HL-60 (cell line): ENCODE measurements around the gene PPFIBP2.

Source experiments
- DNase-seq, 2 experiments: peaks; one replicate each; pipeline ENCODE4 v3.0.0-alpha.2; 2010 to 2020; ENCODE audit warnings: low read depth in 1 of 2, low spot score in 1 of 2
- H3K27ac ChIP-seq: fragments of 250-450 bp; sonication (Bioruptor Pico); replicated peaks from 2 replicates; pipeline ENCODE4 v1.5.1; 2020; ENCODE audit warnings: mild to moderate bottlenecking, moderate library complexity
- H3K27me3 ChIP-seq: fragments of 250-450 bp; sonication (Bioruptor Pico); 2 replicates; pipeline ENCODE4 v1.5.1; 2021; ENCODE audit warnings: mild to moderate bottlenecking, moderate library complexity; ENCODE audit not compliant: insufficient read depth, poor library complexity, severe bottlenecking
- H3K4me3 ChIP-seq: replicated peaks from 2 replicates; pipeline ENCODE4 v1.5.1; 2011; ENCODE audit warnings: mild to moderate bottlenecking, control low read depth, low read length; ENCODE audit not compliant: insufficient read depth
- CTCF ChIP-seq: IDR thresholded peaks from one replicate; pipeline ENCODE4 v1.5.1; 2011; ENCODE audit warnings: low read length, control low read depth, inconsistent platforms; ENCODE audit not compliant: insufficient read depth
- GABPA ChIP-seq: IDR thresholded peaks from 2 replicates; pipeline ENCODE4 v1.6.1; 2012; ENCODE audit warnings: low read depth
- POLR2AphosphoS5 ChIP-seq: IDR thresholded peaks from 2 replicates; pipeline ENCODE4 v1.6.1; 2012; ENCODE audit warnings: low read depth
- REST ChIP-seq: IDR thresholded peaks from 2 replicates; pipeline ENCODE4 v1.6.1; 2012; ENCODE audit warnings: low read depth; ENCODE audit not compliant: insufficient replicate concordance
- SPI1 ChIP-seq: IDR thresholded peaks from 2 replicates; pipeline ENCODE4 v1.6.1; 2012; ENCODE audit warnings: low read depth, mild to moderate bottlenecking, borderline replicate concordance

The PPFIBP2 gene

DNA sequence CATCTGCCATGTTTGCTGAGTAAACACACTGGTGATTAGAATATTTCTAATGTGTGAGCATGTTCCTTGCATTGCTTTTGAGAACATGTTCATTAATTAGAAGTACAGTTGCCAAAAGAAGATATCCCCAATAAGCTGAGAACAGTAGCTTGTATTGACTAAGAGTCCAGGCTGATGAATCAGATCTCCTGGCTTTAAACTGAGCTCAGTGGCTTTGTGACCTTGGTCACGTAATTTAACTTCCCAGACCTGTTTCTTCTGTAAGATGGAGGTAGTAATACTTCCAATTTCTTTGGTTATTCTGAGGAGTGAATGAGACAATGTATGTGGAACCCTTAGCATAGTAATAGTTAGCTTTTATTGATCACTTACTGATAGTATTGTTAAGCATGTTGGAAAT, 97.6 kb downstream of the PPFIBP2 start:
- no peak overlapping the region for H3K4me3 ChIP-seq
- no peaks in the 10 kb centered on the region for H3K27me3 ChIP-seq
- H3K27ac ChIP-seq = no peak overlapping the region
- DNase-seq = no peak
- no peak for TF ChIP-seq REST
- TF ChIP-seq POLR2AphosphoS5 = no peak
- TF ChIP-seq CTCF = no peak
- TF ChIP-seq GABPA = no peak
- no peak for TF ChIP-seq SPI1

DNA sequence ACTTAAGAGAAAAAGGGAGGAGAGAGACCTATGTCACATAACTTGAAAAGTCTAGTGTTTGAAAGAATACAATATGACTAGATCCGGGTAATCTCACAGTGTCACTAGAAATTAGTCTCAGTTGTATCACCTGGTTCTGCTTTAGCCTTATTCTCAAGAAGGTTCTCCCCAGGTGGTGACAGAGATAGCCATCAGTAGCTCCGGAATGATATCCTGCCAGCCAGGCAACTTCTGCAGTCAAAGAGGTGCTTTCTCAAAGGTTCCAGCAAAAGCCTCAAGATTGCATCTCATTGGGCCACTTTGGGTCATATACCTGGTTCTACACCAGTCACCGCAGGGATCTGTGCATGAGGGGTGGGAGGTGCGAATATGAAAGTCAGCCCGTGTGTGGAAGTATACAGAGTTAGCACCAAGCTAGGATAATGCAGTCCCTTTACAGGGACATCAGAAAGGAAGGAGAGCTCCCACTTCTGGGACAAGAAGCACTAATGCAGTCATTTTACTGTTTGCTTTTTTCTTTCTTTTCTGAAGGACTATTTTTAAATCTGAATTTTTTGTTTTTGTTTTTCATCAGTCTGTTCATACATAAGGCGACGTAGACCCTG, 98.4 kb downstream of the PPFIBP2 start:
- Histone ChIP-seq H3K27me3 (no peaks in the 10 kb centered on the region), H3K27ac (no peak overlapping the region), H3K4me3 (no peak overlapping the region)
- TF ChIP-seq GABPA = no peak
- TF ChIP-seq CTCF = no peak
- no peak for TF ChIP-seq POLR2AphosphoS5
- TF ChIP-seq SPI1 = no peak
- TF ChIP-seq REST = no peak
- no peak for DNase-seq

DNA sequence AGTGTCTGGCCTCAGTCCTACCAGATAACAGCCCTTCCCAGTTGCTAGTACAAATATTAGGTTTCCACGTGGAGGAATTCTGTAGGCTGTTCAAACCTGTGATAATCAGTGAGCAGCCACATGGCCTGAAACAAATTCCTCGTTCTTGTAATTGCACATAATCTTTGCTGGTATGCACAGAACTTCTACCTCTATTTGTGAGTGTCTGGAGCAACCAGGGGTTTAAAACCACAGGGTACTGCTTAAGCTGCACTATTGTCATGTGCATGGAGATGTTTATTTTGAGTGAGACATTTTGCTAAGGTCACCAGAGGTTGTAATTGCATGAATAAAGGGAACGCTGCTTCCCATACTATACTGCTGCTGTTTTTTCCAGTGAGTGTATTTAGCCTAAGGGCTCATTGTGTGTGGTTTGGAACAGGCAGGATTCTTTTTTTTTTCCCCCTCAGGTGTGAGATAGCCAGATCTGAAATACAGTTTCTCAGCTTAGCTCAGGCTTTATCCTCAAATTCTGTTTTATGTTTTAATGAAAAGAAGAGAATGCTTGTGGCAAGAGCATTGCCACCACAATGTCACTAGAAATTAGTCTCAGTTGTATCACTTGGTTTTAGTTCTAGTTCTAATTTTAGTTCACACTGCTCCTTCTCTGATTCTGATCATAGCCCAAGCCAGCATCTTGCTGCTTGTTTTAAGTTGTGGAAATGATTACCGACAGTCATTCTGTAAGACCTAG, 99.0 kb downstream of the PPFIBP2 start:
- Histone ChIP-seq H3K27me3 (no peaks in the 10 kb centered on the region), H3K27ac (no peak overlapping the region), H3K4me3 (no peak overlapping the region)
- no peak for TF ChIP-seq CTCF
- no peak for DNase-seq

- Histone ChIP-seq H3K27ac (no peak overlapping the region), H3K4me3 (no peak overlapping the region), H3K27me3 (no peaks in the 10 kb centered on the region)
- DNase-seq = no peak
- TF ChIP-seq POLR2AphosphoS5 (no peak), GABPA (no peak), CTCF (no peak), SPI1 (no peak), REST (no peak)
Observed at GRCh38 chr11:7613394-7613720, 99.6 kb downstream of the PPFIBP2 start.
